Activated CD8-positive, alpha-beta T cell treated with anti-CD3 and anti-CD28 coated beads for 36 hours (primary cell): ENCODE measurements around the gene DCAF12L2. TPM values are rescaled to one million over a fixed set of nuclear protein-coding genes. Genes with fewer than 3 reads are reported as not detected.

Source experiments
- ATAC-seq: fragments of 200-7000 bp; cut with Tn5 transposase; one replicate; pipeline ENCODE4 v1.10.0; 2021; ENCODE audit warnings: mild to moderate bottlenecking, moderate library complexity
- CTCF ChIA-PET: fragments of 350-600 bp; sonication (Branson Sonifier 250); formaldehyde crosslinking; loops from one replicate; lab custom pipeline; 2021; ENCODE audit warnings: antibody characterized with exemption; lab: Charles Lee
- POLR2A ChIA-PET: fragments of 350-600 bp; sonication (Branson Sonifier 250); formaldehyde crosslinking; loops from one replicate; lab custom pipeline; 2021; ENCODE audit warnings: antibody characterized with exemption; lab: Charles Lee
- DNase-seq: peaks from one replicate; pipeline ENCODE4 v3.0.0-alpha.2; 2020
- H3K27ac Mint-ChIP-seq: one replicate; pipeline ENCODE4 v1.8.0; 2021; ENCODE audit warnings: mild to moderate bottlenecking, mixed read lengths
- H3K27me3 Mint-ChIP-seq: one replicate; pipeline ENCODE4 v1.8.0; 2021; ENCODE audit warnings: mixed read lengths
- H3K36me3 Mint-ChIP-seq: one replicate; pipeline ENCODE4 v1.8.0; 2021; ENCODE audit warnings: low read depth, mixed read lengths
- H3K4me1 Mint-ChIP-seq: one replicate; pipeline ENCODE4 v1.8.0; 2021; ENCODE audit warnings: low read depth, mixed read lengths
- H3K4me3 Mint-ChIP-seq: one replicate; pipeline ENCODE4 v1.8.0; 2021; ENCODE audit warnings: mild to moderate bottlenecking, moderate library complexity, mixed read lengths
- H3K9me3 Mint-ChIP-seq: one replicate; pipeline ENCODE4 v1.8.0; 2021; ENCODE audit warnings: mixed read lengths
- CTCF ChIP-seq: fragments of 200-600 bp; IDR thresholded peaks from one replicate; pipeline ENCODE4 v1.8.0; 2022; ENCODE audit warnings: antibody characterized with exemption, mild to moderate bottlenecking
- intact Hi-C: fragments of 100-400 bp; cut with micrococcal nuclease; formaldehyde crosslinking; loops from one replicate; pipeline ENCODE4 v1.10.0; 2022
- total RNA-seq, 2 experiments: library from RNA; stranded (reverse); gene quantifications; one replicate each; pipeline ENCODE4 v1.2.3, GENCODE V29; 2021

DCAF12L2 gene
- total RNA-seq, 2 experiments from 2014 or later: not detected

DNA sequence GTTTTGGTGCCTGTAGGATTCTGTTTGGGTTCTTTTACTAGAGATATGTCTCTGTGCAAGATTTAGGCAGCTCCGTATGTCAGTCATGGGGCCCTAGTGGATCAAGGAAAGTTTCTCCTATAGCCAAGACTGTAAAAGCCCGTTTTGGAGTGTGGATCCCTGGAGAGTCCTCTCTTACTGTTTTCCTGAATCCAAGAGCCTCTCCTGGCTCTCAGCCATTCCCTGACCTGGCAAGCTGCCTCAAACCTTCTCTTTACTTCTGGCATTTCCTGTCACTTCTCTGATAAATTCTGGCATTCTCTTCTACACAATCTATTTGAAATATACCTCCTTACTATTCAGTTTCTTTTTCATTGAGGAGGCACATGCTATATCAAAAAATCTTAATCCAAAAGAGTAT lies 41.4 kb downstream of the DCAF12L2 start:
- no peak for TF ChIP-seq CTCF
- H3K27ac Mint-ChIP-seq: no peak overlapping the region
- intact Hi-C loops: no loop called here
- CTCF ChIA-PET: no interaction called here
- no peak overlapping the region for H3K4me3 Mint-ChIP-seq
- no peaks in the 10 kb centered on the region for H3K27me3 Mint-ChIP-seq
- H3K9me3 Mint-ChIP-seq: no peaks in the 10 kb centered on the region
- POLR2A ChIA-PET: no interaction called here
- DNase-seq (no peak), ATAC-seq (no peak)
- no peaks in the 10 kb centered on the region for H3K36me3 Mint-ChIP-seq
- no peaks in the 10 kb centered on the region for H3K4me1 Mint-ChIP-seq
